ENCODE results near the gene SIRT3. TPM values are rescaled to one million over a fixed set of nuclear protein-coding genes. Genes with fewer than 3 reads are reported as not detected.

SIRT3 gene
- total RNA-seq, 1 experiment from 2014 or later = 13.8 TPM

DNA sequence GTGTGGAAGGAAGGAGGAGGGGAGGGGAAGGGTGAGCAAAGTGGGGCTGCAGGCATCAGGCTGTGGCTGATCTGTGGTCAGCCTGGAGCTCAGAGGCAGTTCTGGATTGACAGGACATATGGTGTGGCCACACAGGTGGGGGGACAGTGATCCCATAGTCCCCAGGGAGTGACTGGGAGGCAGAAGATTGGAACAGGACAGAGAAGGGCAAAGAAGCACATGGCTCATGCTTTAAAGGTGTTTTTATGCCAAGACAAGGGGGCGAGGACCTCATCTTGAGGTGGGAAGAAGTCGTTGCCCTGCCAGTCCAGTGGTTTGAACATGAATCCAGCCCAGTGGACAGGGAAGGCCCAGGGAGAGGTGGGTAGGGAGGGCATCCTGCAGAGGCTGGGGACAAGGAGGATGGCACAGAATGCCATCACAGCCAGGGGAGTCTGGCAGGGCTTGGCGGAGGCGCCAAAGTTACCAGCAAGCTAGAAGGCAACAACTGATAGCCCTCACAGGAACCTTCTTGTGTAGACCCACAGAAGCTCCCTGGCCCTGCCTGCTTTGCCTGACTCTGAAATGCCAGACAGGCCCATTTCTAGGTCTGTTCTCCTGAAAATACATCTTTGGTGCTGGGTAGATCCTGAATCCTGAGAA is 32.1 kb downstream of the SIRT3 start:
- Histone ChIP-seq H3K9me3 (ENCODE audit: low read length) (no peaks in the 10 kb centered on the region), H3K9me2 (replicated peaks; ENCODE audit: low read length) (no peaks in the 10 kb centered on the region), H2AFZ (ENCODE audit: low read length) (no peak overlapping the region), H3K9ac (ENCODE audit: low read length) (no peak overlapping the region), H3F3A (ENCODE audit: low read length, unreplicated experiment) (no peaks in the 10 kb centered on the region), H4K20me1 (ENCODE audit: low read length) (no peaks in the 10 kb centered on the region), H3K4me1 (ENCODE audit: insufficient read depth, low read length) (peaks cover 8% of the 10 kb centered on the region; the same call in 1 of the 2 replicates), H3K27me3 (ENCODE audit: low read length) (no peaks in the 10 kb centered on the region), H3K4me2 (ENCODE audit: low read length) (no peak overlapping the region), H3K4me3 (ENCODE audit: low read length) (no peak overlapping the region), H3K36me3 (ENCODE audit: low read depth, low read length) (peaks cover 5% of the 10 kb centered on the region; the same call in 1 of the 2 replicates), H3K79me2 (ENCODE audit: low read length) (peaks cover 36% of the 10 kb centered on the region), H3K27ac (ENCODE audit: low read length) (no peak overlapping the region)
- CTCF ChIA-PET = no interaction called here
- BruUV-seq (replicated peaks) = no TSS peak
- intact Hi-C loops (cut with micrococcal nuclease) = no loop called here
- DNase-seq (no peak), ATAC-seq (no peak)
- no peak for TF ChIP-seq EZH2 (IDR thresholded peaks at IDR 0.05; ENCODE audit: low read length, unreplicated experiment)
- TF ChIP-seq EZH2phosphoT487 (IDR thresholded peaks at IDR 0.05; ENCODE audit: borderline replicate concordance, low read length) = no peak
- TF ChIP-seq, protein P1, sequence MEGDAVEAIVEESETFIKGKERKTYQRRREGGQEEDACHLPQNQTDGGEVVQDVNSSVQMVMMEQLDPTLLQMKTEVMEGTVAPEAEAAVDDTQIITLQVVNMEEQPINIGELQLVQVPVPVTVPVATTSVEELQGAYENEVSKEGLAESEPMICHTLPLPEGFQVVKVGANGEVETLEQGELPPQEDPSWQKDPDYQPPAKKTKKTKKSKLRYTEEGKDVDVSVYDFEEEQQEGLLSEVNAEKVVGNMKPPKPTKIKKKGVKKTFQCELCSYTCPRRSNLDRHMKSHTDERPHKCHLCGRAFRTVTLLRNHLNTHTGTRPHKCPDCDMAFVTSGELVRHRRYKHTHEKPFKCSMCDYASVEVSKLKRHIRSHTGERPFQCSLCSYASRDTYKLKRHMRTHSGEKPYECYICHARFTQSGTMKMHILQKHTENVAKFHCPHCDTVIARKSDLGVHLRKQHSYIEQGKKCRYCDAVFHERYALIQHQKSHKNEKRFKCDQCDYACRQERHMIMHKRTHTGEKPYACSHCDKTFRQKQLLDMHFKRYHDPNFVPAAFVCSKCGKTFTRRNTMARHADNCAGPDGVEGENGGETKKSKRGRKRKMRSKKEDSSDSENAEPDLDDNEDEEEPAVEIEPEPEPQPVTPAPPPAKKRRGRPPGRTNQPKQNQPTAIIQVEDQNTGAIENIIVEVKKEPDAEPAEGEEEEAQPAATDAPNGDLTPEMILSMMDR (conservative IDR thresholded peaks at IDR 0.05; ENCODE audit: low read depth, low read length) = no peak
- POLR2A ChIA-PET (ENCODE audit: unreplicated experiment) = no interaction called here

DNA sequence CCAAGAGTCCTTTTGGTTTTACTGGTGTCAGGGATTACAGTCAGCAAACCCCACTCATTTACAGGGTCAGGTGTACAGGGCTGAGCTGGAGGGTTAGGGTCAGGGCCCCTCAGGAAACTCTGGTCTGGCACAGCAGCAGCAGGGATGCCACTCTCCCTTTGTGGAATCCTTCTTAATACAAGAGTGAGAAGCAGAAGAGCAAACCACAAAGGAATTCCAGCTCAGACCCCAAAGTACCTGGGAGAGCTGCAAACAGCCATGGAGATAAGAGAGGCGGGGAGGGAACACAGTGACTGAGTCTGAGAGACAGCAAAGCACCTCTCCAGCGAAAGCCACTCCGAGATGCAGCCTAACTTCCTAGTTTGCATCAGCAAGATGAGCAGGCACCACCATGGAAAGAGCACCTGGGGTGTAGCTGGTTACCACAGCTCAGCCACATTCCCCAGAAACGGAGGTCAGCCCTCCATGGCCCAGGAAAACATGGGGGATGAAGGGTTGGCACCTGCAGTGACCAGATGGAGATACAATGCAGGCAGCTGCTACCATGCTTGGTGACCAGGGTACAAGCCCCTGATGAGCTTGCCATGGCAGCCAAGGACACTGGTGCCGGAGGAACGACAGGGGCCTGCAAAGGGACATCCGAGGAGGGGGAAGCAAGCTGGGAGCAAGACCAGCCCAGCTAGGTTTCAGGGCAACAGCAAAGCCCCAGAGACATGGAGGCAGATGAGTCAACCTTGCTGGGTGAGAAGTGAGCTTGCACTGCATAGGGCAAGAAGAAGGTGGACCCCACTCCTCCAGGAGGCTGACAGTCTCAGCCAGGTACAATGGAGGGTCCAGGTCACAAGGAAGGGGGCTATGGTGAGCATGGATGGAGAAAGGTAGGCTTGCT is 32.8 kb downstream of the SIRT3 start:
- H3K4me3 ChIP-seq (ENCODE audit: low read length) = no peak overlapping the region
- ChIA-PET POLR2A (ENCODE audit: unreplicated experiment) (no interaction called here), CTCF (no interaction called here)
- no peaks in the 10 kb centered on the region for H3F3A ChIP-seq (ENCODE audit: low read length, unreplicated experiment)
- H3K4me2 ChIP-seq (ENCODE audit: low read length) = no peak overlapping the region
- no peak for ATAC-seq
- intact Hi-C loops (cut with micrococcal nuclease) = no loop called here
- peaks cover 5% of the 10 kb centered on the region; the same call in 1 of the 2 replicates for H3K36me3 ChIP-seq (ENCODE audit: low read depth, low read length)
- H3K4me1 ChIP-seq (ENCODE audit: insufficient read depth, low read length) = peaks cover 8% of the 10 kb centered on the region; the same call in 1 of the 2 replicates
- BruUV-seq (replicated peaks) = no TSS peak
- no peak overlapping the region for H3K27ac ChIP-seq (ENCODE audit: low read length)
- peaks cover 29% of the 10 kb centered on the region for H3K79me2 ChIP-seq (ENCODE audit: low read length)
- TF ChIP-seq EZH2phosphoT487 (IDR thresholded peaks at IDR 0.05; ENCODE audit: borderline replicate concordance, low read length) (no peak), EZH2 (IDR thresholded peaks at IDR 0.05; ENCODE audit: low read length, unreplicated experiment) (no peak)
- TF ChIP-seq, protein P1 (conservative IDR thresholded peaks at IDR 0.05; ENCODE audit: low read depth, low read length) = no peak
- no peaks in the 10 kb centered on the region for H4K20me1 ChIP-seq (ENCODE audit: low read length)
- no peak for DNase-seq
- H3K27me3 ChIP-seq (ENCODE audit: low read length) = no peaks in the 10 kb centered on the region
- no peaks in the 10 kb centered on the region for H3K9me2 ChIP-seq (replicated peaks; ENCODE audit: low read length)
- H2AFZ ChIP-seq (ENCODE audit: low read length) = no peak overlapping the region
- no peaks in the 10 kb centered on the region for H3K9me3 ChIP-seq (ENCODE audit: low read length)
- no peak overlapping the region for H3K9ac ChIP-seq (ENCODE audit: low read length)

All from PC-3 (cell line).